GM12878 (cell line): ENCODE measurements around the gene RGSL1.

Source experiments
- ATF3 ChIP-seq: IDR thresholded peaks from 2 replicates; pipeline ENCODE4 v1.6.1; 2011; ENCODE audit warnings: low read depth, mild to moderate bottlenecking, low read length, moderate library complexity, borderline replicate concordance; ENCODE audit errors: extremely low read depth
- CTCF ChIP-seq, 3 experiments: IDR thresholded peaks in 2 of 3; conservative IDR thresholded peaks in 1 of 3; 2 replicates each; pipeline ENCODE4 v1.5.1; 2011; ENCODE audit warnings: low read depth in 3 of 3, low read length in 3 of 3, mild to moderate bottlenecking in 3 of 3, control low read depth in 2 of 3, moderate library complexity in 2 of 3, inconsistent platforms in 1 of 3, mixed read lengths in 1 of 3; ENCODE audit not compliant: control insufficient read depth in 2 of 3, insufficient read depth in 1 of 3; ENCODE audit errors: extremely low read depth in 1 of 3
- RAD21 ChIP-seq: IDR thresholded peaks from 2 replicates; pipeline ENCODE4 v1.6.1; 2011; ENCODE audit warnings: mild to moderate bottlenecking, low read depth, low read length, moderate library complexity; ENCODE audit not compliant: insufficient read depth
- SP1 ChIP-seq: IDR thresholded peaks from one replicate; pipeline ENCODE4 v1.6.1; 2011; ENCODE audit warnings: low read depth, low read length

DNA sequence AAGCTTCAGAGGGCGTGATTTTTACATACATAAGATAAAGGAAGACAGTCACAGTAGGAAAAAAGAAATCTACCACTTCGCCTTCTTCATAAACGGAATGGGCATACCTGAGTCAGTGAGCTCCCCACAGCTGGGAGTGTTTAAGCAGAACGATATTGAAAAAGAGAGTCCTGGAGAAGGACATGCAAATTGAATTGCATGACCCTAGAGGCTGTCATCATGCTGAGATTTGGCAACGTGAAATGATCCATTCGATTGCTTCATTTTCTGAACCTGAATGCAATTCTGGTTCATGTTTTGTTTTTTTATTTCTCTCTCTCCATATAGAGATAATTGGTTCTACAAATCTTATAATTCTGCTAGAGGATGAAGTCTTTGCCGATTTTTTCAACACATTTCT is 3.7 kb downstream of the RGSL1 start:
- TF ChIP-seq ATF3, result no peak
- no peak for TF ChIP-seq SP1
- TF ChIP-seq CTCF (IDR thresholded peaks at IDR 0.05 in 2 of 3, conservative IDR thresholded peaks at IDR 0.05 in 1 of 3; ENCODE audit: control insufficient read depth in 2 of 3, extremely low read depth in 1 of 3, insufficient read depth in 1 of 3, low read depth in 3 of 3, low read length in 3 of 3), result no peak
- no peak for TF ChIP-seq RAD21
